ENCODE results near the gene ZBTB25. TPM values are rescaled to one million over a fixed set of nuclear protein-coding genes. Genes with fewer than 3 reads are reported as not detected.
A peak's percentile ranks its signal among the peaks of the same experiment; 100 is the strongest.
"Not testable (repeated sequence)": the region's sequence is repeated elsewhere in the genome, so short reads cannot be mapped to it uniquely, and the experiment has no call there.

The ZBTB25 gene
- total and polyA plus RNA-seq, 4 donors, result 13.3 to 18.2 (median 16.3) TPM

DNA sequence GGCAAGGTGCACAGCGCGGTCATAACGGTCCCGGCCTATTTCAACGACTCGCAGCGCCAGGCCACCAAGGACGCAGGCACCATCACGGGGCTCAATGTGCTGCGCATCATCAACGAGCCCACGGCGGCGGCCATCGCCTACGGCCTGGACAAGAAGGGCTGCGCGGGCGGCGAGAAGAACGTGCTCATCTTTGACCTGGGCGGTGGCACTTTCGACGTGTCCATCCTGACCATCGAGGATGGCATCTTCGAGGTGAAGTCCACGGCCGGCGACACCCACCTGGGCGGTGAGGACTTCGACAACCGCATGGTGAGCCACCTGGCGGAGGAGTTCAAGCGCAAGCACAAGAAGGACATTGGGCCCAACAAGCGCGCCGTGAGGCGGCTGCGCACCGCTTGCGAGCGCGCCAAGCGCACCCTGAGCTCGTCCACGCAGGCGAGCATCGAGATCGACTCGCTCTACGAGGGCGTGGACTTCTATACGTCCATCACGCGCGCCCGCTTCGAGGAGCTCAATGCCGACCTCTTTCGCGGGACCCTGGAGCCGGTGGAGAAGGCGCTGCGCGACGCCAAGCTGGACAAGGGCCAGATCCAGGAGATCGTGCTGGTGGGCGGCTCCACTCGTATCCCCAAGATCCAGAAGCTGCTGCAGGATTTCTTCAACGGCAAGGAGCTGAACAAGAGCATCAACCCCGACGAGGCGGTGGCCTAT is 37.8 kb upstream of the ZBTB25 start:
- Histone ChIP-seq H3K4me1 (ENCODE audit: control insufficient read depth, insufficient read depth, low read length) (peaks cover 30% of the 10 kb centered on the region), H3K27ac (ENCODE audit: low read depth, low read length) (no peak overlapping the region), H3K9me3 (ENCODE audit: control insufficient read depth, insufficient read depth, low read length) (no peaks in the 10 kb centered on the region), H3K27me3 (ENCODE audit: control insufficient read depth, insufficient read depth, low read length) (peaks cover 25% of the 10 kb centered on the region), H3K36me3 (ENCODE audit: control insufficient read depth, insufficient read depth, low read length) (no peaks in the 10 kb centered on the region), H3K4me3 (ENCODE audit: low read depth, low read length) (peak overlapping the region; percentile 75)
- peak in 2 of 6 donors; percentile 34 to 53 for DNase-seq (ENCODE audit: low read depth in 4 of 6, low spot score in 6 of 6)
- 14% methylated on average over 73 of the region's 73 CpGs for WGBS (ENCODE audit: insufficient coverage)

DNA sequence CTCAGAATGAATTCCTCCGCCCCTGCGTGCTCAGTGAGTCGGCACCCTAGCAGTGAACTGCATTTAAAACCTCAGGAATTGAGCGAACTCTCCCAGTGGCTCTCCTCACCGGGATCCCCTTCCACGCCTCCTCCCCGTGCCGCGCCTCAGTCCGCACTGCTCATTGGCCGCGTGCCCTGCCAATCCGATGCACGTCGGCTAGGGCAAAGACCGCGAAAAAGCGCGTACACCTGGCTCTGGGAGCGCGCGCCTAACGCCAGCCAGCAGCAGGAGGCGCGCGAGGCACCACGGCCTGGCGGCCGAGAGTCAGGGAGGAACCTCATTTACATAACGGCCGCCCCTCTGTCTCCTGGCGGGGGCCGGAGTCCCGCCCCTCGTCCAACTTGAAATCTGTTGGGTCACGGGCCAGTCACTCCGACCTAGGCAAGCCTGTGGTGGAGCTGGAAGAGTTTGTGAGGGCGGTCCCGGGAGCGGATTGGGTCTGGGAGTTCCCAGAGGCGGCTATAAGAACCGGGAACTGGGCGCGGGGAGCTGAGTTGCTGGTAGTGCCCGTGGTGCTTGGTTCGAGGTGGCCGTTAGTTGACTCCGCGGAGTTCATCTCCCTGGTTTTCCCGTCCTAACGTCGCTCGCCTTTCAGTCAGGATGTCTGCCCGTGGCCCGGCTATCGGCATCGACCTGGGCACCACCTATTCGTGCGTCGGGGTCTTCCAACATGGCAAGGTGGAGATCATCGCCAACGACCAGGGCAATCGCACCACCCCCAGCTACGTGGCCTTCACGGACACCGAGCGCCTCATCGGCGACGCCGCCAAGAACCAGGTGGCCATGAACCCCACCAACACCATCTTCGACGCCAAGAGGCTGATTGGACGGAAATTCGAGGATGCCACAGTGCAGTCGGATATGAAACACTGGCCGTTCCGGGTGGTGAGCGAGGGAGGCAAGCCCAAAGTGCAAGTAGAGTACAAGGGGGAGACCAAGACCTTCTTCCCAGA is 36.9 kb upstream of the ZBTB25 start, which contains the start of gene HSPA2:
Gene HSPA2 (plus strand): TSS at position 534 of the 995 bp plus-strand sequence. CDS start 109 bp downstream, at position 643.
- 7% methylated on average over 77 of the region's 79 CpGs for WGBS (ENCODE audit: insufficient coverage)
- Histone ChIP-seq H3K4me3 (ENCODE audit: low read depth, low read length) (peak within 1 kb of the TSS; percentile 75), H3K9me3 (ENCODE audit: control insufficient read depth, insufficient read depth, low read length) (no peaks in the 10 kb centered on the region), H3K4me1 (ENCODE audit: control insufficient read depth, insufficient read depth, low read length) (peaks cover 30% of the 10 kb centered on the region), H3K27me3 (ENCODE audit: control insufficient read depth, insufficient read depth, low read length) (peaks cover 25% of the 10 kb centered on the region), H3K27ac (ENCODE audit: low read depth, low read length) (peak within 1 kb of the TSS; percentile 92), H3K36me3 (ENCODE audit: control insufficient read depth, insufficient read depth, low read length) (no peaks in the 10 kb centered on the region)
- DNase-seq (ENCODE audit: low read depth in 4 of 6, low spot score in 6 of 6), result peak; percentile 91 to 99 (median 96)

- WGBS (ENCODE audit: insufficient coverage), result 72% methylated on average over 2 of the region's 4 CpGs
- Histone ChIP-seq H3K36me3 (ENCODE audit: control insufficient read depth, insufficient read depth, low read length) (no peaks in the 10 kb centered on the region), H3K9me3 (ENCODE audit: control insufficient read depth, insufficient read depth, low read length) (no peaks in the 10 kb centered on the region), H3K4me3 (ENCODE audit: low read depth, low read length) (no peak overlapping the region), H3K27ac (ENCODE audit: low read depth, low read length) (no peak overlapping the region), H3K4me1 (ENCODE audit: control insufficient read depth, insufficient read depth, low read length) (peaks cover 20% of the 10 kb centered on the region), H3K27me3 (ENCODE audit: control insufficient read depth, insufficient read depth, low read length) (peaks cover 17% of the 10 kb centered on the region)
- DNase-seq (ENCODE audit: low read depth in 4 of 6, low spot score in 6 of 6), result no peak
These were observed 33.0 kb upstream of the ZBTB25 start for GRCh38 chr14:64536488-64537245.

DNA sequence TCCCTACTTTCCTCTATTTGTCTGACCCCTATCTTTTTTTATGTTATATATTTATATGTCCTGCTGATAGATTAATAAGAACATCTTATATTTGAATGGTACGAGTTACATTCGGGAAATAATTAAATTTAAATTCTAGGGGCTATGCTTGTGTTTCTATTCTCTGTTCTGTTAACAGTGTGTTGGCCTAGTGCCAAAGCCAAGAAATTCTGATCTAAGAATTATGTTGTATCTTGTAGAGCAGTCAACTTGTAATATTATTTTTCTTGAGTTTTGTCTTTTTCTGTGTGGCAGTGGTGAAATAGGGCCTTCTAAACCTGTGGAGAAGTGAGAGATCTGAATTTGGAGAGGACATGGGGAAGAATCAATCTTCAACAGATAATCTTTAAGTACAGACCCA is 27.9 kb upstream of the ZBTB25 start:
- Histone ChIP-seq H3K36me3 (ENCODE audit: control insufficient read depth, insufficient read depth, low read length) (no peaks in the 10 kb centered on the region), H3K4me3 (ENCODE audit: low read depth, low read length) (no peak overlapping the region), H3K27ac (ENCODE audit: low read depth, low read length) (no peak overlapping the region), H3K27me3 (ENCODE audit: control insufficient read depth, insufficient read depth, low read length) (no peaks in the 10 kb centered on the region), H3K9me3 (ENCODE audit: control insufficient read depth, insufficient read depth, low read length) (no peaks in the 10 kb centered on the region), H3K4me1 (ENCODE audit: control insufficient read depth, insufficient read depth, low read length) (no peaks in the 10 kb centered on the region)
- WGBS (ENCODE audit: insufficient coverage), result no CpG with 5 or more reads among the region's 2 CpGs
- no peak for DNase-seq (ENCODE audit: low read depth in 4 of 6, low spot score in 6 of 6)

DNA sequence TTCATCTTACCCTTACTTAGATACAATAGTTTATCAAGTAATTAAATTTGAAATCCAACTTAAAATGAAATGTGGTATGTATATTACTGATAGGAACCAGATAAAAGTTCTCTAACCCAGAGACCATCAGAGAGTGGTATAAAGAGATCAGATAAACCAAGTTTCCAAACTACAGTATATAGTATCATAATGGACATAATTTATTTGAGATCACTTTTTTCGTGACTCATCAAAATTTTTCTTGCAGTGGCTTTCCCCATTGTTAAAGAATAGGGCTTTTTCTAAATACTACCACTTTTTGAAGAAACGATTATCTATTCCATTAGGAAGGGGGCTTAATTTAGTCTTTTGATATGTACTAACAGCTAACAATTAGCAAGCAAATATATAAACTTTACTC is 21.7 kb upstream of the ZBTB25 start:
- no peak for DNase-seq (ENCODE audit: low read depth in 4 of 6, low spot score in 6 of 6)
- no CpG with 5 or more reads among the region's 2 CpGs for WGBS (ENCODE audit: insufficient coverage)
- Histone ChIP-seq H3K36me3 (ENCODE audit: control insufficient read depth, insufficient read depth, low read length) (no peaks in the 10 kb centered on the region), H3K27me3 (ENCODE audit: control insufficient read depth, insufficient read depth, low read length) (no peaks in the 10 kb centered on the region), H3K27ac (ENCODE audit: low read depth, low read length) (no peak overlapping the region), H3K4me3 (ENCODE audit: low read depth, low read length) (no peak overlapping the region), H3K9me3 (ENCODE audit: control insufficient read depth, insufficient read depth, low read length) (no peaks in the 10 kb centered on the region), H3K4me1 (ENCODE audit: control insufficient read depth, insufficient read depth, low read length) (no peaks in the 10 kb centered on the region)

DNA sequence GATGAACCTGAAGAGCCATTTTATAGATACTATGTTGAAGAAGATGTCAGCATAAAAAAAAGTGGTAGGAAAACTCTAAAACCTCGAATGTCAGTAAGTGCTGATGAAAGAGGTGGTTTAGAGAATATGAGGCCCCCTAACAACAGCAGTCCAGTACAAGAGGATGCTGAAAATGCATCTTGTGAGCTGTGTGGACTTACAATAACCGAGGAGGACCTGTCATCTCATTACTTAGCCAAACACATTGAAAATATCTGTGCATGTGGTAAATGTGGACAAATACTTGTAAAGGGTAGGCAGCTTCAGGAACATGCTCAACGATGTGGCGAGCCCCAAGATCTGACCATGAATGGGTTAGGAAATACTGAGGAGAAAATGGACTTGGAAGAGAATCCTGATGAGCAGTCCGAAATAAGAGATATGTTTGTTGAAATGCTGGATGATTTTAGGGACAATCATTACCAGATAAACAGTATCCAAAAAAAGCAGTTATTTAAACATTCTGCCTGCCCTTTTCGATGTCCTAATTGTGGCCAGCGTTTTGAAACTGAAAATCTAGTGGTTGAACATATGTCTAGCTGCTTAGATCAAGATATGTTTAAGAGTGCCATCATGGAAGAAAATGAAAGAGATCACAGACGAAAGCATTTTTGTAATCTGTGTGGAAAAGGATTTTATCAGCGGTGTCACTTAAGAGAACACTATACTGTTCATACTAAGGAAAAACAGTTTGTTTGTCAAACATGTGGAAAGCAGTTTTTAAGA is 19.1 kb upstream of the ZBTB25 start:
- Histone ChIP-seq H3K9me3 (ENCODE audit: control insufficient read depth, insufficient read depth, low read length) (no peaks in the 10 kb centered on the region), H3K4me1 (ENCODE audit: control insufficient read depth, insufficient read depth, low read length) (no peaks in the 10 kb centered on the region), H3K4me3 (ENCODE audit: low read depth, low read length) (no peak overlapping the region), H3K27me3 (ENCODE audit: control insufficient read depth, insufficient read depth, low read length) (no peaks in the 10 kb centered on the region), H3K36me3 (ENCODE audit: control insufficient read depth, insufficient read depth, low read length) (no peaks in the 10 kb centered on the region), H3K27ac (ENCODE audit: low read depth, low read length) (no peak overlapping the region)
- WGBS (ENCODE audit: insufficient coverage), result 100% methylated on average over 4 of the region's 9 CpGs
- DNase-seq (ENCODE audit: low read depth in 4 of 6, low spot score in 6 of 6), result no peak

DNA sequence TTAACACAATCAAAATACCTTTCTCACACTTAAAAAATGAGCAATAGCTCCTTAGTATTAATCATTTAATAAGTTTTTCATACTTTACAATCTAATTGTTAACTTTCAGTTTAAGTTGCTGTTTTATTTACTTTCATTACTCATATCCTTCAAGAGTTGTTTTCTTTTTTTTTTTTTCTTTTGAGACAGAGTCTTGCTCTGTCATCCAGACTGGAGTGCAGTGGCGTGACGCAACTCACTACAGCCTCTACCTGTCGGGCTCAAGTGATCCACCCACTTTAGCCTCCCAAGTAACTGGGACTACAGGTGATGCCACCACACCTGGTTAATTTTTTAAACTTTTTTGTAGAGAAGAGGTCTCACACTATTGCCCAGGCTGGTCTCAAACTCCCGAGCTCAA is 17.1 kb upstream of the ZBTB25 start:
- Histone ChIP-seq H3K27ac (ENCODE audit: low read depth, low read length) (no peak overlapping the region), H3K4me1 (ENCODE audit: control insufficient read depth, insufficient read depth, low read length) (no peaks in the 10 kb centered on the region), H3K9me3 (ENCODE audit: control insufficient read depth, insufficient read depth, low read length) (no peaks in the 10 kb centered on the region), H3K36me3 (ENCODE audit: control insufficient read depth, insufficient read depth, low read length) (no peaks in the 10 kb centered on the region), H3K4me3 (ENCODE audit: low read depth, low read length) (no peak overlapping the region), H3K27me3 (ENCODE audit: control insufficient read depth, insufficient read depth, low read length) (no peaks in the 10 kb centered on the region)
- 100% methylated on average over 3 of the region's 4 CpGs for WGBS (ENCODE audit: insufficient coverage)
- DNase-seq (ENCODE audit: low read depth in 4 of 6, low spot score in 6 of 6), result no peak

GRCh38 chr14:64518229-64518628 is 14.6 kb upstream of the ZBTB25 start:
- WGBS (ENCODE audit: insufficient coverage), result no CpG with 5 or more reads among the region's 4 CpGs
- Histone ChIP-seq H3K4me1 (ENCODE audit: control insufficient read depth, insufficient read depth, low read length) (no peaks in the 10 kb centered on the region), H3K4me3 (ENCODE audit: low read depth, low read length) (no peak overlapping the region), H3K27ac (ENCODE audit: low read depth, low read length) (no peak overlapping the region), H3K27me3 (ENCODE audit: control insufficient read depth, insufficient read depth, low read length) (no peaks in the 10 kb centered on the region), H3K9me3 (ENCODE audit: control insufficient read depth, insufficient read depth, low read length) (no peaks in the 10 kb centered on the region), H3K36me3 (ENCODE audit: control insufficient read depth, insufficient read depth, low read length) (no peaks in the 10 kb centered on the region)
- DNase-seq (ENCODE audit: low read depth in 4 of 6, low spot score in 6 of 6), result no peak

DNA sequence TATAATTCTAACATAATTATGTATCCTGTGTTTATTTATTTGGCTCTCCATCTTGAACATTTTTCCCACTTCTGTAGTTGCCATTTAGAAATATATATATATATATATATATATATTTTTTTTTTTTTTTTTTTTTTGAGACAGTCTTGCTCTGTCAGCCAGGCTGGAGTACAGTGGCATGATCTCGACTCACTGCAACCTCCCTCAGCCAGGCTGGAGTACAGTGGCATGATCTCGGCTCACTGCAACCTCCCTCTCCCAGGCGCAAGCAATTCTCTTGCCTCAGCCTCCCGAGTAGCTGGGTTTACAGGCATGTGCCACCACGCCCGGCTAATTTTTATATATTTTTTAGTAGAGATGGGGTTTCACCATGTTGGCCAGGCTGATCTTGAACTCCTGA is 14.0 kb upstream of the ZBTB25 start:
- not testable (repeated sequence) for H3K27ac ChIP-seq (ENCODE audit: low read depth, low read length); H3K27me3 ChIP-seq (ENCODE audit: control insufficient read depth, insufficient read depth, low read length); H3K9me3 ChIP-seq (ENCODE audit: control insufficient read depth, insufficient read depth, low read length); H3K4me3 ChIP-seq (ENCODE audit: low read depth, low read length); H3K36me3 ChIP-seq (ENCODE audit: control insufficient read depth, insufficient read depth, low read length); H3K4me1 ChIP-seq (ENCODE audit: control insufficient read depth, insufficient read depth, low read length); DNase-seq (ENCODE audit: low read depth in 4 of 6, low spot score in 6 of 6)
- 95% methylated on average over 6 of the region's 6 CpGs for WGBS (ENCODE audit: insufficient coverage)

Measured in spinal cord (tissue), 10 donors.